ENCODE measurements around the gene RALGAPA2. TPM values are rescaled to one million over a fixed set of nuclear protein-coding genes. Genes with fewer than 3 reads are reported as not detected.

Gene RALGAPA2
- total and polyA plus RNA-seq, 2 of the 13 experiments (the other 11 are each of a cell fraction or from before 2014, with no cell fraction given): 13.8 to 17.7 TPM

DNA sequence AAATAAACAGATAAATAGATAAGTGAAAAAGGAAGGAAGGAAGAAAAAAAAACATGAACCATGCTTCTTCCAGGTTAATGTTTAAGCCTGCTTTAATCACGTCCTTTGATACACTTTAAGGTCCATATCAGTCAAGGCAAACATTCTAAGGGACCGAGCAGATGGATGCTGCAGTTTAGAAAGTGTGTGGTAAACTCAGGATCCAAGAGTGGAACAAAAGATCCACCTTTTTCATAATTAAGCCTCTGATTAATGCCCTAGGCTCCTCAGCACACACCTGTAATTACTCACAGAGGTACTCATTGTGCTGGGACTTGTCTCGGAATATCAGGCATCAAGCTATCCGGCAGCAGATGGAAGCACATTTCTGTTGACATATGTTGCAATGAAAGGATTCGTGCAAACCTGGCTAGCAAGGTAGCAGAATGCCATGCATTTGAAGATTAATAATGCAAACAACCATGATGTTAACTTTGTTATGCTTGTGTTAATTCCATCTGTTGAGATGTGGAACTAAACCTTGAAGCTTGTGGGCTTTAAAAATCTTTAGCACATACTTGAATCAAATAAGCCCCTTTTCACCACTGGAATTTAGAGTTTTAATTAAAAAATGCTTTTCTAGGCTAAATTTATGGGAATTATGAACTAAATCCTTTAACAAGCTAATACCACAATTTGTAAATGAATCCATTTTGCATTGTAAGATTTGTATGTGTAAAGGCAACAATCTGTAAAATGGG lies 163.7 kb downstream of the RALGAPA2 start (continued):
- TF ChIP-seq, protein P1, sequence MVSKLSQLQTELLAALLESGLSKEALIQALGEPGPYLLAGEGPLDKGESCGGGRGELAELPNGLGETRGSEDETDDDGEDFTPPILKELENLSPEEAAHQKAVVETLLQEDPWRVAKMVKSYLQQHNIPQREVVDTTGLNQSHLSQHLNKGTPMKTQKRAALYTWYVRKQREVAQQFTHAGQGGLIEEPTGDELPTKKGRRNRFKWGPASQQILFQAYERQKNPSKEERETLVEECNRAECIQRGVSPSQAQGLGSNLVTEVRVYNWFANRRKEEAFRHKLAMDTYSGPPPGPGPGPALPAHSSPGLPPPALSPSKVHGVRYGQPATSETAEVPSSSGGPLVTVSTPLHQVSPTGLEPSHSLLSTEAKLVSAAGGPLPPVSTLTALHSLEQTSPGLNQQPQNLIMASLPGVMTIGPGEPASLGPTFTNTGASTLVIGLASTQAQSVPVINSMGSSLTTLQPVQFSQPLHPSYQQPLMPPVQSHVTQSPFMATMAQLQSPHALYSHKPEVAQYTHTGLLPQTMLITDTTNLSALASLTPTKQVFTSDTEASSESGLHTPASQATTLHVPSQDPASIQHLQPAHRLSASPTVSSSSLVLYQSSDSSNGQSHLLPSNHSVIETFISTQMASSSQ (IDR thresholded peaks at IDR 0.05; ENCODE audit: low read depth): peak; percentile 98
- TF ChIP-seq, protein P1 (CRISPR knock-in tag; IDR thresholded peaks at IDR 0.05; ENCODE audit: borderline replicate concordance): peak; percentile 98
- TF ChIP-seq TBX2 (CRISPR knock-in tag; IDR thresholded peaks at IDR 0.05; ENCODE audit: borderline replicate concordance): peak; percentile 95
- TF ChIP-seq ZNF256 (CRISPR knock-in tag; conservative IDR thresholded peaks at IDR 0.05): 0 out of 2 replicates have a peak, but pooled peaks have one; percentile 8
- TF ChIP-seq KAT8 (CRISPR knock-in tag; IDR thresholded peaks at IDR 0.05): peak; percentile 58
- TF ChIP-seq, protein P2, sequence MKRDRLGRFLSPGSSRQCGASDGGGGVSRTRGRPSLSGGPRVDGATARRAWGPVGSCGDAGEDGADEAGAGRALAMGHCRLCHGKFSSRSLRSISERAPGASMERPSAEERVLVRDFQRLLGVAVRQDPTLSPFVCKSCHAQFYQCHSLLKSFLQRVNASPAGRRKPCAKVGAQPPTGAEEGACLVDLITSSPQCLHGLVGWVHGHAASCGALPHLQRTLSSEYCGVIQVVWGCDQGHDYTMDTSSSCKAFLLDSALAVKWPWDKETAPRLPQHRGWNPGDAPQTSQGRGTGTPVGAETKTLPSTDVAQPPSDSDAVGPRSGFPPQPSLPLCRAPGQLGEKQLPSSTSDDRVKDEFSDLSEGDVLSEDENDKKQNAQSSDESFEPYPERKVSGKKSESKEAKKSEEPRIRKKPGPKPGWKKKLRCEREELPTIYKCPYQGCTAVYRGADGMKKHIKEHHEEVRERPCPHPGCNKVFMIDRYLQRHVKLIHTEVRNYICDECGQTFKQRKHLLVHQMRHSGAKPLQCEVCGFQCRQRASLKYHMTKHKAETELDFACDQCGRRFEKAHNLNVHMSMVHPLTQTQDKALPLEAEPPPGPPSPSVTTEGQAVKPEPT (CRISPR knock-in tag; IDR thresholded peaks at IDR 0.05; ENCODE audit: low read depth): no peak
- no peak for TF ChIP-seq RELA (CRISPR knock-in tag; IDR thresholded peaks at IDR 0.05)
- peak; percentile 78 for TF ChIP-seq IRF2 (CRISPR knock-in tag; IDR thresholded peaks at IDR 0.05)
- TF ChIP-seq, protein P3, sequence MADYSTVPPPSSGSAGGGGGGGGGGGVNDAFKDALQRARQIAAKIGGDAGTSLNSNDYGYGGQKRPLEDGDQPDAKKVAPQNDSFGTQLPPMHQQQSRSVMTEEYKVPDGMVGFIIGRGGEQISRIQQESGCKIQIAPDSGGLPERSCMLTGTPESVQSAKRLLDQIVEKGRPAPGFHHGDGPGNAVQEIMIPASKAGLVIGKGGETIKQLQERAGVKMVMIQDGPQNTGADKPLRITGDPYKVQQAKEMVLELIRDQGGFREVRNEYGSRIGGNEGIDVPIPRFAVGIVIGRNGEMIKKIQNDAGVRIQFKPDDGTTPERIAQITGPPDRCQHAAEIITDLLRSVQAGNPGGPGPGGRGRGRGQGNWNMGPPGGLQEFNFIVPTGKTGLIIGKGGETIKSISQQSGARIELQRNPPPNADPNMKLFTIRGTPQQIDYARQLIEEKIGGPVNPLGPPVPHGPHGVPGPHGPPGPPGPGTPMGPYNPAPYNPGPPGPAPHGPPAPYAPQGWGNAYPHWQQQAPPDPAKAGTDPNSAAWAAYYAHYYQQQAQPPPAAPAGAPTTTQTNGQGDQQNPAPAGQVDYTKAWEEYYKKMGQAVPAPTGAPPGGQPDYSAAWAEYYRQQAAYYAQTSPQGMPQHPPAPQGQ (CRISPR knock-in tag; IDR thresholded peaks at IDR 0.05; ENCODE audit: borderline replicate concordance): 0 out of 2 replicates have a peak, but pooled peaks have one; percentile 39
- TF ChIP-seq MED1 (CRISPR knock-in tag; IDR thresholded peaks at IDR 0.05): peak; percentile 50
- 0 out of 2 replicates have a peak, but pooled peaks have one; percentile 56 for TF ChIP-seq SETDB1 (CRISPR knock-in tag; IDR thresholded peaks at IDR 0.05; ENCODE audit: borderline replicate concordance)
- TF ChIP-seq, protein P4, sequence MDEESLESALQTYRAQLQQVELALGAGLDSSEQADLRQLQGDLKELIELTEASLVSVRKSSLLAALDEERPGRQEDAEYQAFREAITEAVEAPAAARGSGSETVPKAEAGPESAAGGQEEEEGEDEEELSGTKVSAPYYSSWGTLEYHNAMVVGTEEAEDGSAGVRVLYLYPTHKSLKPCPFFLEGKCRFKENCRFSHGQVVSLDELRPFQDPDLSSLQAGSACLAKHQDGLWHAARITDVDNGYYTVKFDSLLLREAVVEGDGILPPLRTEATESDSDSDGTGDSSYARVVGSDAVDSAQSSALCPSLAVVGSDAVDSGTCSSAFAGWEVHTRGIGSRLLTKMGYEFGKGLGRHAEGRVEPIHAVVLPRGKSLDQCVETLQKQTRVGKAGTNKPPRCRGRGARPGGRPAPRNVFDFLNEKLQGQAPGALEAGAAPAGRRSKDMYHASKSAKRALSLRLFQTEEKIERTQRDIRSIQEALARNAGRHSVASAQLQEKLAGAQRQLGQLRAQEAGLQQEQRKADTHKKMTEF (CRISPR knock-in tag; IDR thresholded peaks at IDR 0.05): peak; percentile 32; the same call in 1 of the 2 replicates
- TF ChIP-seq, protein P5, sequence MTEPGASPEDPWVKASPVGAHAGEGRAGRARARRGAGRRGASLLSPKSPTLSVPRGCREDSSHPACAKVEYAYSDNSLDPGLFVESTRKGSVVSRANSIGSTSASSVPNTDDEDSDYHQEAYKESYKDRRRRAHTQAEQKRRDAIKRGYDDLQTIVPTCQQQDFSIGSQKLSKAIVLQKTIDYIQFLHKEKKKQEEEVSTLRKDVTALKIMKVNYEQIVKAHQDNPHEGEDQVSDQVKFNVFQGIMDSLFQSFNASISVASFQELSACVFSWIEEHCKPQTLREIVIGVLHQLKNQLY (CRISPR knock-in tag; IDR thresholded peaks at IDR 0.05): 0 out of 2 replicates have a peak, but pooled peaks have one; percentile 15
- TF ChIP-seq, protein P6, sequence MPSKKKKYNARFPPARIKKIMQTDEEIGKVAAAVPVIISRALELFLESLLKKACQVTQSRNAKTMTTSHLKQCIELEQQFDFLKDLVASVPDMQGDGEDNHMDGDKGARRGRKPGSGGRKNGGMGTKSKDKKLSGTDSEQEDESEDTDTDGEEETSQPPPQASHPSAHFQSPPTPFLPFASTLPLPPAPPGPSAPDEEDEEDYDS (CRISPR knock-in tag; IDR thresholded peaks at IDR 0.05): 0 out of 2 replicates have a peak, but pooled peaks have one; percentile 21
- peak; percentile 48; the same call in 1 of the 2 replicates for TF ChIP-seq HMG20A (CRISPR knock-in tag; IDR thresholded peaks at IDR 0.05; ENCODE audit: borderline replicate concordance)
- peak; percentile 45; the same call in 1 of the 2 replicates for TF ChIP-seq THAP11 (CRISPR knock-in tag; IDR thresholded peaks at IDR 0.05)

Data from HepG2 (cell line).